ENCODE data around the gene GRAP. TPM values are rescaled to one million over a fixed set of nuclear protein-coding genes. Genes with fewer than 3 reads are reported as not detected.

GRAP gene
- total RNA-seq, 1 donor from 2014 or later = not detected

GRCh38 chr17:19013226-19013625 is 33.5 kb downstream of the GRAP start:
- no peak for DNase-seq (ENCODE audit: extremely low spot score, unreplicated experiment)
- H3K36me3 Mint-ChIP-seq (ENCODE audit: unreplicated experiment) = no peaks in the 10 kb centered on the region
- TF ChIP-seq CTCF (IDR thresholded peaks at IDR 0.05) = no peak

GRCh38 chr17:19012171-19013080 is 34.3 kb downstream of the GRAP start:
- Mint-ChIP-seq H3K9me3 (ENCODE audit: unreplicated experiment) (no peaks in the 10 kb centered on the region), H3K27ac (ENCODE audit: unreplicated experiment) (no peak overlapping the region), H3K36me3 (ENCODE audit: unreplicated experiment) (no peaks in the 10 kb centered on the region), H3K4me1 (ENCODE audit: unreplicated experiment) (no peaks in the 10 kb centered on the region), H3K4me3 (ENCODE audit: unreplicated experiment) (no peak overlapping the region), H3K27me3 (ENCODE audit: unreplicated experiment) (no peaks in the 10 kb centered on the region)
- TF ChIP-seq CTCF (IDR thresholded peaks at IDR 0.05) = no peak
- no peak for DNase-seq (ENCODE audit: extremely low spot score, unreplicated experiment)

More at GRCh38 chr17:19013226-19013625, 33.5 kb downstream of the GRAP start:
- H3K27ac Mint-ChIP-seq (ENCODE audit: unreplicated experiment) = no peak overlapping the region
- H3K9me3 Mint-ChIP-seq (ENCODE audit: unreplicated experiment) = no peaks in the 10 kb centered on the region
- no peaks in the 10 kb centered on the region for H3K27me3 Mint-ChIP-seq (ENCODE audit: unreplicated experiment)
- no peaks in the 10 kb centered on the region for H3K4me1 Mint-ChIP-seq (ENCODE audit: unreplicated experiment)
- no peak overlapping the region for H3K4me3 Mint-ChIP-seq (ENCODE audit: unreplicated experiment)

GRCh38 chr17:19011581-19011980 is 35.2 kb downstream of the GRAP start:
- Mint-ChIP-seq H3K4me3 (ENCODE audit: unreplicated experiment) (no peak overlapping the region), H3K36me3 (ENCODE audit: unreplicated experiment) (no peaks in the 10 kb centered on the region), H3K4me1 (ENCODE audit: unreplicated experiment) (no peaks in the 10 kb centered on the region), H3K27ac (ENCODE audit: unreplicated experiment) (no peak overlapping the region), H3K27me3 (ENCODE audit: unreplicated experiment) (no peaks in the 10 kb centered on the region), H3K9me3 (ENCODE audit: unreplicated experiment) (no peaks in the 10 kb centered on the region)
- no peak for TF ChIP-seq CTCF (IDR thresholded peaks at IDR 0.05)
- DNase-seq (ENCODE audit: extremely low spot score, unreplicated experiment) = no peak

GRCh38 chr17:19010729-19011505 is 35.8 kb downstream of the GRAP start:
- no peaks in the 10 kb centered on the region for H3K27me3 Mint-ChIP-seq (ENCODE audit: unreplicated experiment)

More at GRCh38 chr17:19010729-19011505, 35.8 kb downstream of the GRAP start:
- H3K4me3 Mint-ChIP-seq (ENCODE audit: unreplicated experiment) = no peak overlapping the region
- no peak for TF ChIP-seq CTCF (IDR thresholded peaks at IDR 0.05)
- H3K27ac Mint-ChIP-seq (ENCODE audit: unreplicated experiment) = no peak overlapping the region
- H3K36me3 Mint-ChIP-seq (ENCODE audit: unreplicated experiment) = no peaks in the 10 kb centered on the region
- no peaks in the 10 kb centered on the region for H3K4me1 Mint-ChIP-seq (ENCODE audit: unreplicated experiment)
- no peak for DNase-seq (ENCODE audit: extremely low spot score, unreplicated experiment)
- H3K9me3 Mint-ChIP-seq (ENCODE audit: unreplicated experiment) = no peaks in the 10 kb centered on the region
